ENCODE data around the gene HOXA13.

The HOXA13 gene

DNA sequence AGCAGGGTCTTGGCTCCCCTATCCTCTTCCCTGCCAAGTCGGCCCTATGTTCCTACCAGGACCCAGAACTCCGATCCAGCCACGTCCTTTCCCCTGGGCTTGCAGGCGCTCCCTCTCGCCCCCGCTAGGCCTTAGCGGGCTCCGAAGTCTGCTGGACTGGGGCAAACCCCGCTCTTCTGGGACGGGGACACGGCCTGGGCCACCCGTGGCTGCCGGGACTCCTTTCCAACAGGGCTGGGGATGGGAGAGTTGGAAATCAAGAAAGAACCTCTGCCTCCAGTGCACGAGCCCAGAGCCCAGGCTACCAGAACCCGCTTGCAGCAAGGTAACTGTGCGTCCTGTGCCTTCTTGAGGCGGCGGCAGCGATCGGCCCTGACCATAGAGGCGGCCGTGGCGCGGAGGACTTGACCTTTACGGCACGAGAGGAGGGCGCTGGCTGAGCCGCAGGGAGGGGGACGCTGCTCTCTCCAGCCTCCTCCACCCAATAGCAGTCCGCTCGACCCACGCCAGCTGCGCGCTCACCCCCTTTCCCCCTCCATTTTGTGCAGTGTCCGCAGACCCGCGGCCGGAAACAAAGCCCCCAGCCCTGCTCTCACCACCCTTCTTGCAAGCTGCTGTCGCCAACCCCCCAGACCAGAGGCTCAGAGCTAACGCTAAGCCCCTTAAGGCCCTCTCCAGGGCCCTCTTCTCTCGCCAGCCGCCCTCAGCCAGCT is 7.9 kb downstream of the HOXA13 start:
- H3K23ac ChIP-seq (ENCODE audit: low read length): no peak overlapping the region
- peak overlapping the region; percentile 53 for H3K4me2 ChIP-seq (ENCODE audit: low read length)
- H3K79me1 ChIP-seq (ENCODE audit: low read length): no peaks in the 10 kb centered on the region
- no peak overlapping the region for H3K4me3 ChIP-seq (ENCODE audit: low read length)
- H3K79me2 ChIP-seq (ENCODE audit: control insufficient read depth, insufficient read depth, low read length): no peaks in the 10 kb centered on the region
- H2AK5ac ChIP-seq (ENCODE audit: low read length): no peak overlapping the region
- no peak overlapping the region for H3K9ac ChIP-seq (ENCODE audit: low read length)
- no peak overlapping the region for H3K4ac ChIP-seq (ENCODE audit: low read depth, low read length)
- H2BK5ac ChIP-seq (ENCODE audit: low read length): no peak overlapping the region
- H3K4me1 ChIP-seq (ENCODE audit: control insufficient read depth, low read depth, low read length): no peaks in the 10 kb centered on the region
- H3K27ac ChIP-seq (ENCODE audit: low read depth, low read length): no peak overlapping the region
- H4K8ac ChIP-seq (ENCODE audit: low read depth, low read length): no peak overlapping the region
- H3K27me3 ChIP-seq (ENCODE audit: insufficient read depth, low read length, poor library complexity): peaks cover 71% of the 10 kb centered on the region
- DNase-seq: peak; percentile 55
- no CpG with 5 or more reads among the region's 42 CpGs for WGBS (ENCODE audit: extremely low coverage, insufficient coverage, low lambda C conversion rate)
- H2BK120ac ChIP-seq (ENCODE audit: low read depth, low read length): no peak overlapping the region
- peak overlapping the region; percentile 54 for H3K56ac ChIP-seq (ENCODE audit: low read length)
- no peak overlapping the region for H4K5ac ChIP-seq (ENCODE audit: low read length)
- H3K36me3 ChIP-seq (ENCODE audit: control insufficient read depth, insufficient read depth, low read length): no peaks in the 10 kb centered on the region
- no peak overlapping the region for H3K18ac ChIP-seq (ENCODE audit: low read length)
- no peak overlapping the region for H2BK15ac ChIP-seq (replicated peaks; ENCODE audit: low read depth)

DNA sequence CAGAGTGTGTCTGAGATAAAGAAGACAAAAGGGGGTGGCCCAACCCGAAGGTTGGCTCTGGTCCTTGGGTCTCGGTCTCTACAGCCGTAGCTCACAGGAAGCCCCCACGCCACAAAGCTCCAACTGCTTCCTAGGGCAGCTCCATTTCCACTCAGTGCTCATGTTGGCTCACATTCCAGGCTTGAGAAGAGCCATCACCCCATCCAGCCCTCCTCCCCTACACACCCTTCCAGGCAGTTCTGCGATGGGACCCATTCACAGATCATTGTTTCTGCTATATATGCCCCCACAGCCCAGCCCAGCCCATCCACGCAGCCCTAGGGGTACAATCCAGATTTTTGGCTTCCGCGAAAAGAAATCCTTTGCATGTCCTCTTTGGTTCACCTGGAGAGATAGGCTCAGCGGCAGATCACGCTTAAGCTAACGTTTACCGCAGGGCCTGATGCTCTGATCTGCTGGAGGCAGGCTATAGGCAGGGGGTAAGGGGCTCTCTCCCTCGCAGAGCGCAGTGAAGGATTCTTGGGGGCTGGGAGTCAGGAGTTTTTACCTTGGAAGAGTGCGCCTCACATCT is 8.6 kb downstream of the HOXA13 start:
- H3K27me3 ChIP-seq (ENCODE audit: insufficient read depth, low read length, poor library complexity): peaks cover 76% of the 10 kb centered on the region

DNA sequence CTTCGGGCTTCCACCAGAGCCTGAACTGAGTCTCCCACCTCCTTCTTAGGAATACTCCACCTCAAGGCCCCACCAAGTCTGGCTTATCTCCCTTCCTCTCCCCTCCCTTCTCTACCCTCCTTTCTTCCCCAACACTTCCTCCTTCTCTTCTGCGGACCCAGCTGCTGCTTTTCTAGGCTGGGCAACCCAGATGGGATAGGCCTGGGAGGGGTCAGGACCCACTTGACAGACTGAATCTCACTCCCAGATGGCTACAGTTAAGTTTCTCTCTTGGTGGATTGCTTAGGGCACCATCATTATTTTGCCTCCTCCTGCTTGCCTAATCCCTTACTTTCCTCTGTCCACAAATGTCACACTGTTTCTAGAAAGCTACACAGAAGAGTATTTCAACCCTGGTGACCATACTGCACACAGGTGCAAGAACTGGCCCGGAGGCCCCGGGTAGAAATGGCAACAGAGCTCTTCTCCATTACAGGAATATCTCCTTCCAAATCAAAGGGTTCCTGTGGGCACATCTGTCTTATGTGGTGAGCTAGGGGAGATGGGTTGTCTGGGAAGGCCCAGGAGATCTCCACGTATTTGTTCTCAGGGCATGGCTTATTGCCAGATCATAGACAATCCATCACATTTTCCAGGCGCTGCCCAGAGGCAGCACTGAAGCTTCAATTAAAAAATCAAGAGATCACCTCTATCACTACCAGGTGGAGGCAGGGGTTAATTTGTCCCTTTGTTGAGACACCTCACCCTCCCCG is 9.7 kb downstream of the HOXA13 start:
- Histone ChIP-seq H3K4me2 (ENCODE audit: low read length) (no peak overlapping the region), H3K79me2 (ENCODE audit: control insufficient read depth, insufficient read depth, low read length) (no peaks in the 10 kb centered on the region), H2BK120ac (ENCODE audit: low read depth, low read length) (no peak overlapping the region), H3K36me3 (ENCODE audit: control insufficient read depth, insufficient read depth, low read length) (no peaks in the 10 kb centered on the region), H3K27ac (ENCODE audit: low read depth, low read length) (no peak overlapping the region), H3K18ac (ENCODE audit: low read length) (no peak overlapping the region), H2AK5ac (ENCODE audit: low read length) (no peak overlapping the region), H3K4me1 (ENCODE audit: control insufficient read depth, low read depth, low read length) (no peaks in the 10 kb centered on the region), H3K56ac (ENCODE audit: low read length) (no peak overlapping the region), H3K4me3 (ENCODE audit: low read length) (no peak overlapping the region), H2BK5ac (ENCODE audit: low read length) (no peak overlapping the region), H2BK15ac (replicated peaks; ENCODE audit: low read depth) (no peak overlapping the region), H4K8ac (ENCODE audit: low read depth, low read length) (no peak overlapping the region), H3K79me1 (ENCODE audit: low read length) (no peaks in the 10 kb centered on the region), H3K4ac (ENCODE audit: low read depth, low read length) (no peak overlapping the region), H4K5ac (ENCODE audit: low read length) (no peak overlapping the region), H3K23ac (ENCODE audit: low read length) (no peak overlapping the region), H3K9ac (ENCODE audit: low read length) (no peak overlapping the region), H3K27me3 (ENCODE audit: insufficient read depth, low read length, poor library complexity) (peaks cover 83% of the 10 kb centered on the region)
- no peak for DNase-seq
- no CpG with 5 or more reads among the region's 7 CpGs for WGBS (ENCODE audit: extremely low coverage, insufficient coverage, low lambda C conversion rate)

More for the DNA sequence above, 8.6 kb downstream of the HOXA13 start:
- H2BK5ac ChIP-seq (ENCODE audit: low read length): no peak overlapping the region
- no peaks in the 10 kb centered on the region for H3K79me1 ChIP-seq (ENCODE audit: low read length)
- H3K36me3 ChIP-seq (ENCODE audit: control insufficient read depth, insufficient read depth, low read length): no peaks in the 10 kb centered on the region
- H2AK5ac ChIP-seq (ENCODE audit: low read length): no peak overlapping the region
- no peak overlapping the region for H3K4ac ChIP-seq (ENCODE audit: low read depth, low read length)
- H3K18ac ChIP-seq (ENCODE audit: low read length): no peak overlapping the region
- no peak overlapping the region for H3K23ac ChIP-seq (ENCODE audit: low read length)
- H3K9ac ChIP-seq (ENCODE audit: low read length): no peak overlapping the region
- no peaks in the 10 kb centered on the region for H3K4me1 ChIP-seq (ENCODE audit: control insufficient read depth, low read depth, low read length)
- no peak overlapping the region for H4K5ac ChIP-seq (ENCODE audit: low read length)
- no peak overlapping the region for H2BK120ac ChIP-seq (ENCODE audit: low read depth, low read length)
- no peak overlapping the region for H2BK15ac ChIP-seq (replicated peaks; ENCODE audit: low read depth)
- no peak overlapping the region for H3K27ac ChIP-seq (ENCODE audit: low read depth, low read length)
- H3K79me2 ChIP-seq (ENCODE audit: control insufficient read depth, insufficient read depth, low read length): no peaks in the 10 kb centered on the region
- no CpG with 5 or more reads among the region's 15 CpGs for WGBS (ENCODE audit: extremely low coverage, insufficient coverage, low lambda C conversion rate)
- H3K56ac ChIP-seq (ENCODE audit: low read length): no peak overlapping the region
- H3K4me2 ChIP-seq (ENCODE audit: low read length): no peak overlapping the region
- H3K4me3 ChIP-seq (ENCODE audit: low read length): no peak overlapping the region
- no peak for DNase-seq
- no peak overlapping the region for H4K8ac ChIP-seq (ENCODE audit: low read depth, low read length)

- Histone ChIP-seq H4K8ac (ENCODE audit: low read depth, low read length) (no peak overlapping the region), H3K9ac (ENCODE audit: low read length) (no peak overlapping the region), H3K4me3 (ENCODE audit: low read length) (no peak overlapping the region), H3K4ac (ENCODE audit: low read depth, low read length) (no peak overlapping the region), H3K79me1 (ENCODE audit: low read length) (no peaks in the 10 kb centered on the region), H2AK5ac (ENCODE audit: low read length) (no peak overlapping the region), H3K4me2 (ENCODE audit: low read length) (peak overlapping the region; percentile 54), H3K23ac (ENCODE audit: low read length) (peak overlapping the region; percentile 45), H2BK15ac (replicated peaks; ENCODE audit: low read depth) (no peak overlapping the region), H3K27ac (ENCODE audit: low read depth, low read length) (no peak overlapping the region), H3K36me3 (ENCODE audit: control insufficient read depth, insufficient read depth, low read length) (no peaks in the 10 kb centered on the region), H3K56ac (ENCODE audit: low read length) (peak overlapping the region; percentile 61), H4K5ac (ENCODE audit: low read length) (no peak overlapping the region), H2BK120ac (ENCODE audit: low read depth, low read length) (no peak overlapping the region), H3K27me3 (ENCODE audit: insufficient read depth, low read length, poor library complexity) (peaks cover 90% of the 10 kb centered on the region), H3K79me2 (ENCODE audit: control insufficient read depth, insufficient read depth, low read length) (no peaks in the 10 kb centered on the region), H3K18ac (ENCODE audit: low read length) (no peak overlapping the region), H2BK5ac (ENCODE audit: low read length) (no peak overlapping the region), H3K4me1 (ENCODE audit: control insufficient read depth, low read depth, low read length) (no peaks in the 10 kb centered on the region)
- WGBS (ENCODE audit: extremely low coverage, insufficient coverage, low lambda C conversion rate): no CpG with 5 or more reads among the region's 22 CpGs
- no peak for DNase-seq
These were observed 10.4 kb downstream of the HOXA13 start for GRCh38 chr7:27189295-27189996.

DNA sequence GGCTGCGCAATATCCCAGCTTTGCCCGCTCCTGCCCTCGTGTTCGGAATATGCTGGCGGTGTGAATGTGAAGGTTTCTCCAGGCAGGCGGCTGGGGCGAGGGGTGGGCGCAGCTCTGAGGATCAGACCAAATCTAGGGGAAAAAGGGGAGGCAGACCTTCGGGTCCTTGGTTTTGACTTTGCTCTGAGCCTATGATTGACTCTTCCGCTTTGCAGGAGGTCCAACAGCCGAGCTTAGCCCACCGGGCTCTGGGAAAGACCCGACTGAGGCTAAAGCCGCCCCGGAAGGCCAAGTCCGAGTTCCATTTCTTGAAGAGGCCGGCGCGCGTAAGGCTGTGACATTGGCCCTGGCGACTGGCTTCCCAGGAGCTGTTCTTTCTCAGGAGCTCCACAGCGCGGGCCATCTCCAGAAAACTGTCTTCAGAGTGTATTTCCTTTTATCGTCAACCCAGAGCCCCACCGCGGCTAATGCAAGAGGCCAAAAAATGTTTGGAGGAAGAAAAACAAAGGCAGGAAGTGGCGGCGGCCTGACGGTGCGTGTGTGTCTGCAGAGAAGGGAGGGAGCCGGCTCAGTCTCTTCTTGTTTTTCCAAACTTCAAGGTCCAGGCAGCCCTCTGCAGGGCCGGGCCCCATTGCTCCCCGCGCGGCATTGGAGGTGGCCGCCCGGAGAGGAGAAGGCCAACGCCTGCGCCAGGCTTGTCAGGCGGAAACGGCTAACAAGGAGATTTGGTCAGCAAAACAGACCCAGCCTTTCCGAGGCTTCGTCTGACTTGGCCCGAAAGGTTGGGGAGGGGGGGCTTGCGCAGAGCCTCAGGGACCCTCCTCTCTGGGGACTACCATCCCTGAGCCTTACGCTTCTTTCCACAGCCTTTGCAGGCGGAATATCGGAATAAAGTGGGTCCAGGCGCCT is 11.3 kb downstream of the HOXA13 start:
- no peak overlapping the region for H2BK120ac ChIP-seq (ENCODE audit: low read depth, low read length)
- H3K27me3 ChIP-seq (ENCODE audit: insufficient read depth, low read length, poor library complexity): peaks cover 92% of the 10 kb centered on the region
- H3K4me3 ChIP-seq (ENCODE audit: low read length): no peak overlapping the region
- DNase-seq: peak; percentile 63
- H4K8ac ChIP-seq (ENCODE audit: low read depth, low read length): no peak overlapping the region
- H2BK15ac ChIP-seq (replicated peaks; ENCODE audit: low read depth): no peak overlapping the region
- H2BK5ac ChIP-seq (ENCODE audit: low read length): no peak overlapping the region
- H3K23ac ChIP-seq (ENCODE audit: low read length): no peak overlapping the region
- no peak overlapping the region for H2AK5ac ChIP-seq (ENCODE audit: low read length)
- no peaks in the 10 kb centered on the region for H3K79me2 ChIP-seq (ENCODE audit: control insufficient read depth, insufficient read depth, low read length)
- no peak overlapping the region for H3K18ac ChIP-seq (ENCODE audit: low read length)
- no peak overlapping the region for H3K4ac ChIP-seq (ENCODE audit: low read depth, low read length)
- H3K9ac ChIP-seq (ENCODE audit: low read length): peak overlapping the region; percentile 26
- peak overlapping the region; percentile 61 for H3K56ac ChIP-seq (ENCODE audit: low read length)
- H3K4me2 ChIP-seq (ENCODE audit: low read length): peak overlapping the region; percentile 54
- H4K5ac ChIP-seq (ENCODE audit: low read length): no peak overlapping the region
- no CpG with 5 or more reads among the region's 49 CpGs for WGBS (ENCODE audit: extremely low coverage, insufficient coverage, low lambda C conversion rate)
- no peaks in the 10 kb centered on the region for H3K79me1 ChIP-seq (ENCODE audit: low read length)
- H3K36me3 ChIP-seq (ENCODE audit: control insufficient read depth, insufficient read depth, low read length): no peaks in the 10 kb centered on the region
- no peaks in the 10 kb centered on the region for H3K4me1 ChIP-seq (ENCODE audit: control insufficient read depth, low read depth, low read length)
- no peak overlapping the region for H3K27ac ChIP-seq (ENCODE audit: low read depth, low read length)
